GM12878 (cell line): ENCODE results near the gene HYCC1. TPM values are rescaled to one million over a fixed set of nuclear protein-coding genes. Genes with fewer than 3 reads are reported as not detected.
A peak's percentile ranks its signal among the peaks of the same experiment; 100 is the strongest.

ENCODE experiments used
- ATAC-seq: fragments of 200-7000 bp; cut with Tn5 transposase; 3 replicates; pipeline ENCODE4 v1.9.1; 2020; ENCODE audit warnings: mild to moderate bottlenecking, moderate library complexity
- BruUV-seq: library from RNA; stranded (reverse); fragments of 400-500 nt; replicated peaks from 2 replicates; lab custom pipeline; 2021; lab: Mats Ljungman, UMichigan
- CTCF ChIA-PET: fragments of 300-600 bp; sonication (Branson Sonifier 250); formaldehyde crosslinking; extraction: SDS; loops from one replicate; lab custom pipeline; 2021; ENCODE audit warnings: inconsistent platforms; lab: Yijun Ruan, JAX
- POLR2A ChIA-PET: fragments of 350-600 bp; formaldehyde crosslinking; extraction: SDS; loops from one replicate; lab custom pipeline; 2021; ENCODE audit warnings: inconsistent platforms; lab: Charles Lee
- RAD21 ChIA-PET: fragments of 300-600 bp; sonication (Branson Sonifier 250); formaldehyde crosslinking; loops from one replicate; lab custom pipeline; 2023; ENCODE audit warnings: antibody characterized with exemption; ENCODE audit not compliant: unreplicated experiment; lab: Charles Lee
- SMC1A ChIA-PET: fragments of 300-600 bp; sonication (Branson Sonifier 250); formaldehyde crosslinking; loops from one replicate; lab custom pipeline; 2023; ENCODE audit not compliant: unreplicated experiment, uncharacterized antibody; lab: Charles Lee
- DNase-seq: peaks from one replicate; pipeline ENCODE4 v3.0.0-alpha.2; 2011; ENCODE audit warnings: low read depth, low spot score
- FAIRE-seq: peaks from 3 replicates; lab custom pipeline; 2011; peaks lifted over from hg19 to GRCh38; lab: Jason Lieb, UNC
- H2AFZ ChIP-seq: 2 replicates; pipeline ENCODE4 v1.6.0; 2011; ENCODE audit warnings: low read depth, low read length, control low read depth; ENCODE audit not compliant: control insufficient read depth
- H3K27ac ChIP-seq: 2 replicates; pipeline ENCODE4 v1.5.1; 2011; ENCODE audit warnings: control low read depth; ENCODE audit not compliant: control insufficient read depth, insufficient read depth
- H3K27me3 ChIP-seq, 2 experiments: replicated peaks in 1 of 2; 2 replicates each; pipeline versions ENCODE4 v1.6.0 to v1.6.1; 2011; ENCODE audit warnings: low read length in 1 of 2; ENCODE audit not compliant: control insufficient read depth in 2 of 2, insufficient read depth in 2 of 2
- H3K36me3 ChIP-seq, 2 experiments: 2 replicates each; pipeline ENCODE4 v1.5.1; 2011; ENCODE audit warnings: low read length in 1 of 2; ENCODE audit not compliant: control insufficient read depth in 2 of 2, insufficient read depth in 2 of 2
- H3K4me1 ChIP-seq: 2 replicates; pipeline ENCODE4 v1.6.1; 2011; ENCODE audit warnings: mild to moderate bottlenecking, low read length, moderate library complexity, mixed read lengths; ENCODE audit not compliant: control insufficient read depth, insufficient read depth
- H3K4me2 ChIP-seq: 2 replicates; pipeline ENCODE4 v1.6.0; 2011; ENCODE audit warnings: control low read depth; ENCODE audit not compliant: control insufficient read depth, insufficient read depth
- H3K4me3 ChIP-seq: fragments of 200-600 bp; sonication (generic); 2 replicates; pipeline ENCODE4 v1.5.1; 2016
- H3K79me2 ChIP-seq: 2 replicates; pipeline ENCODE4 v1.6.0; 2011; ENCODE audit warnings: low read length; ENCODE audit not compliant: control insufficient read depth, insufficient read depth
- H3K9ac ChIP-seq: 2 replicates; pipeline ENCODE4 v1.8.0; 2011; ENCODE audit warnings: low read length, control low read depth, mixed read lengths; ENCODE audit not compliant: control insufficient read depth, insufficient read depth
- H3K9me3 ChIP-seq: replicated peaks from 3 replicates; pipeline ENCODE4 v1.5.1; 2011; ENCODE audit warnings: mild to moderate bottlenecking, low read length; ENCODE audit not compliant: control insufficient read depth, insufficient read depth
- H4K20me1 ChIP-seq: 2 replicates; pipeline ENCODE4 v1.6.0; 2011; ENCODE audit not compliant: control insufficient read depth, insufficient read depth
- ATF7 ChIP-seq: fragments of 450-650 bp; IDR thresholded peaks from 2 replicates; pipeline ENCODE4 v1.6.1; 2016; ENCODE audit warnings: low read depth, mild to moderate bottlenecking
- BHLHE40 ChIP-seq, 2 experiments: fragments of 450-650 bp in 1 of 2; IDR thresholded peaks; 2 replicates each; pipeline ENCODE4 v1.6.1; 2011 to 2017; ENCODE audit warnings: low read depth in 2 of 2, borderline replicate concordance in 1 of 2, improper control_type of control experiment in 1 of 2, low read length in 1 of 2, mild to moderate bottlenecking in 1 of 2
- CBX3 ChIP-seq: fragments of 200-600 bp; sonication (generic); IDR thresholded peaks from 2 replicates; pipeline ENCODE4 v1.6.1; 2016; ENCODE audit warnings: low read depth, borderline replicate concordance
- CEBPB ChIP-seq, 2 experiments: fragments of 150-350 bp in 1 of 2; IDR thresholded peaks; 2 replicates each; pipeline ENCODE4 v1.6.1; 2012 to 2014; ENCODE audit warnings: low read depth in 2 of 2, low read length in 2 of 2, borderline replicate concordance in 1 of 2, inconsistent platforms in 1 of 2
- ETV6 ChIP-seq, 2 experiments: fragments of 450-650 bp in 1 of 2; IDR thresholded peaks in 1 of 2; conservative IDR thresholded peaks in 1 of 2; 2 replicates each; pipeline ENCODE4 v1.6.1; 2014; ENCODE audit warnings: antibody characterized with exemption in 1 of 2, borderline replicate concordance in 1 of 2, low read depth in 1 of 2, mild to moderate bottlenecking in 1 of 2, moderate library complexity in 1 of 2
- GABPA ChIP-seq: IDR thresholded peaks from 2 replicates; pipeline ENCODE4 v1.6.1; 2014; ENCODE audit warnings: antibody characterized with exemption, low read depth, mild to moderate bottlenecking, inconsistent platforms
- IKZF2 ChIP-seq, 2 experiments: fragments of 450-650 bp; IDR thresholded peaks; 2 replicates each; pipeline ENCODE4 v1.6.1; 2017; ENCODE audit warnings: mild to moderate bottlenecking in 2 of 2, moderate library complexity in 2 of 2
- JUND ChIP-seq: IDR thresholded peaks from 2 replicates; pipeline ENCODE4 v1.6.1; 2012; ENCODE audit warnings: low read depth, mild to moderate bottlenecking, low read length, improper control_type of control experiment, moderate library complexity
- KDM1A ChIP-seq: fragments of 200-600 bp; sonication (generic); IDR thresholded peaks from 2 replicates; pipeline ENCODE4 v1.6.1; 2016; ENCODE audit warnings: borderline replicate concordance
- LARP7 ChIP-seq: fragments of 450-650 bp; IDR thresholded peaks from 2 replicates; pipeline ENCODE4 v1.6.1; 2017; ENCODE audit warnings: mild to moderate bottlenecking
- MTA3 ChIP-seq: IDR thresholded peaks from 2 replicates; pipeline ENCODE4 v1.6.1; 2012; ENCODE audit warnings: low read length, inconsistent platforms, borderline replicate concordance
- NFYB ChIP-seq: IDR thresholded peaks from 2 replicates; pipeline ENCODE4 v1.6.1; 2011; ENCODE audit warnings: low read depth, mild to moderate bottlenecking, low read length, improper control_type of control experiment, moderate library complexity; ENCODE audit not compliant: insufficient read depth
- RAD51 ChIP-seq: fragments of 450-650 bp; IDR thresholded peaks from 2 replicates; pipeline ENCODE4 v1.6.1; 2016; ENCODE audit warnings: moderate library complexity, mild to moderate bottlenecking, inconsistent platforms
- RB1 ChIP-seq: fragments of 450-650 bp; formaldehyde crosslinking; IDR thresholded peaks from 2 replicates; pipeline ENCODE4 v1.6.1; 2017; ENCODE audit warnings: mild to moderate bottlenecking, borderline replicate concordance
- RCOR1 ChIP-seq: conservative IDR thresholded peaks from 2 replicates; pipeline ENCODE4 v1.6.1; 2012; ENCODE audit warnings: low read depth, low read length, improper control_type of control experiment
- ZNF207 ChIP-seq: fragments of 450-650 bp; IDR thresholded peaks from 2 replicates; pipeline ENCODE4 v1.6.1; 2014; ENCODE audit warnings: antibody characterized with exemption, mild to moderate bottlenecking, borderline replicate concordance
- ZNF622 ChIP-seq: fragments of 450-650 bp; IDR thresholded peaks from 2 replicates; pipeline ENCODE4 v1.6.1; 2017; ENCODE audit warnings: mild to moderate bottlenecking, inconsistent platforms
- WGBS: methylation state at CpG from one replicate; pipeline ENCODE4 v1.1.6; 2016; ENCODE audit warnings: low lambda C conversion rate; ENCODE audit not compliant: insufficient replicate concordance, insufficient coverage; ENCODE audit errors: missing lambda C conversion rate; 5-methylcytosine and 5-hydroxymethylcytosine counted together
- in situ Hi-C: fragments of 300-500 bp; cut with MboI; formaldehyde crosslinking; loops from 9 replicates; pipeline ENCODE4 v1.14.3; 2018; ENCODE audit warnings: mixed read lengths
- intact Hi-C: fragments of 100-400 bp; cut with micrococcal nuclease; formaldehyde crosslinking; loops from one replicate; pipeline ENCODE4 v1.14.2; 2022; ENCODE audit not compliant: unreplicated experiment
- polyA plus RNA-seq, 11 experiments: library from polyadenylated mRNA; depleted of rRNA in 4 of 11; unstranded in 6 of 11; stranded (reverse) in 5 of 11; fragments of >200 nt; fragmentation: Nextera tagmentation in 4 of 11; fragmentation: Illumina TruSeq in 1 of 11; extraction: Ambion mirVana in 4 of 11; extraction: Trizol in 1 of 11; gene quantifications; 1 replicate in 1 of 11; 2 replicates in 10 of 11; pipeline versions ENCODE4 v1.2.1 to v1.2.3, GENCODE V29; 2011 to 2016; ENCODE audit warnings: inconsistent platforms in 2 of 11, missing spikeins in 2 of 11, low read depth in 1 of 11
- total RNA-seq, 4 experiments: library from RNA; depleted of rRNA in 3 of 4; stranded (reverse); fragments of >200 nt in 3 of 4; fragmentation: Illumina TruSeq in 1 of 4; extraction: Trizol in 1 of 4; gene quantifications; 2 replicates each; pipeline versions ENCODE4 v1.2.1 to v1.2.3, GENCODE V29; 2013 to 2021
- TF ChIP-seq, protein P1 (sequence below): fragments of 450-650 bp; conservative IDR thresholded peaks from 2 replicates; pipeline ENCODE4 v1.6.1; 2017; ENCODE audit warnings: mild to moderate bottlenecking, moderate library complexity
- TF ChIP-seq, protein P2 (sequence below): fragments of 450-650 bp; IDR thresholded peaks from 2 replicates; pipeline ENCODE4 v1.6.1; 2017; ENCODE audit warnings: low read depth, mild to moderate bottlenecking, moderate library complexity

Gene HYCC1
- total and polyA plus RNA-seq, 10 of the 15 experiments (the other 5 are each of a cell fraction or from before 2014, with no cell fraction given): 8.5 to 62.9 (median 33.1) TPM

DNA sequence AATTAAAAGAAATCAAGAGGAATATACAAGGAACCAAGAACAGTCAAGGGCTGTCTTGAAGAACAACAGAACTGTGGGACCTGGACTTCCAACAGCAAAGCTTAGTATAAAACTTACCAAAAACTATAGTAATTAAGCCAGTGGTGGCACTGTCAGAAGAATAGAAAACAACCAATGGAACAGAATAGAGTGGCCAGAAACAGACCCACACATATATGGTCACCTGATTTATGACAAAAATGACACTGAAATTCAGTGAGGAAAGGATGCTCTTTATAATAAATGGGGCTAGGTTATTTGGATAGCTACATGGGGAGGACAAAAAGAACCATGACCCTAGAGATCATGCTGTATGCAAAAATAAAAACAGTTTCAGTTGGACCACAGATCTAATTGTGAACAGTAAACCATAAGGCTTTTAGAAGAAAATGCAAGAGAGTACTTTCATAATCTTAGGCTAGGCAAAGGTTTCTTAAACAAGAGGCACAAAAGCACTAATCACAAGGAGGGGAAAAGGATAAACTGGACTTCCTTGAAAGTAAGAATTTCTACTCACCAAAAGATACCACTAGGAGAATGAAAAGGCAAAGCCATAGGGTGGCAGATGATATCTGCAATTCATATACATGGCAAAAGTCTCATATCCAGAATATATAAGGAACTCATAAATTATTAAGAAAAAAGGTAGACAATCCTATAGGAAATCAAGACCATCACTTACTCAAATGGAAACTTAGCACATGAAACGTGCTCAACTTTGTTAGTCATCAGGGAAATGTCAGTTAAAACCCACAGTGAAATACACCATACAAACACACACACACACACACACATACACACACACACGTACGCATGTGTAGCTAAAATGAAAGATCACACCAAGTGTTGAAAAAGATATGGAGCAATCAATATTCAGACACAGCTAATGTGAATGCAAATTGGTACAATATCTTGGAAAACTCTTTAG, 20.8 kb downstream of the HYCC1 start:
- FAIRE-seq (peak; percentile 69), DNase-seq (peak; percentile 65), ATAC-seq (peak; percentile 85)
- ChIA-PET CTCF (interaction anchor here (0.7 to 2.2 kb wide), 12 partner anchors 8 to 162 kb away, joined by 3 to 10 read pairs (median 4); no protein-coding TSS in a partner anchor), SMC1A (interaction anchor here (0.9 to 7.3 kb wide), 15 partner anchors 11 to 137 kb away, joined by 3 to 60 read pairs (median 12); no protein-coding TSS in a partner anchor), RAD21 (interaction anchor here (0.8 to 5.4 kb wide), 11 partner anchors 9 to 240 kb away, joined by 3 to 38 read pairs (median 6); no protein-coding TSS in a partner anchor), POLR2A (interaction anchor here (0.8 to 3.1 kb wide), 5 partner anchors 10 to 24 kb away, joined by 3 to 15 read pairs (median 5); partner anchors contain the start of gene HYCC1)
- Histone ChIP-seq H4K20me1 (no peaks in the 10 kb centered on the region), H3K36me3 (peaks cover 0 to 3% of the 10 kb centered on the region in 2 experiments; a peak in 2 of 4 replicates), H3K9me3 (peaks cover 7% of the 10 kb centered on the region; the same call in 2 of the 3 replicates), H2AFZ (no peak overlapping the region), H3K9ac (no peak overlapping the region), H3K4me2 (peak overlapping the region; percentile 68), H3K4me1 (peaks cover 29% of the 10 kb centered on the region), H3K4me3 (peak overlapping the region; percentile 50), H3K79me2 (peaks cover 62% of the 10 kb centered on the region), H3K27me3 (no peaks in the 10 kb centered on the region), H3K27ac (peak overlapping the region; percentile 68)
- BruUV-seq: no TSS peak
- 16% methylated on average over 3 of the region's 3 CpGs for WGBS
- in situ Hi-C loops (no loop called here), intact Hi-C loops (loop anchor here (1.0 kb wide), 1 partner anchor 171 kb away; the partner anchor contains the start of gene TOMM7)
- TF ChIP-seq ZNF207 (no peak), BHLHE40 (IDR thresholded peaks at IDR 0.05; ENCODE audit: borderline replicate concordance in 1 of 2, low read depth in 2 of 2, low read length in 1 of 2) (peak; percentile 86 to 91), MTA3 (peak; percentile 68; the same call in 1 of the 2 replicates), RB1 (no peak), CBX3 (no peak), ETV6 (conservative IDR thresholded peaks at IDR 0.05 in 1 of 2, IDR thresholded peaks at IDR 0.05 in 1 of 2; ENCODE audit: borderline replicate concordance in 1 of 2, low read depth in 1 of 2) (peak in 1 of 2 experiments; percentile 92; a peak in 2 of 4 replicates), IKZF2 (IDR thresholded peaks at IDR 0.05) (peak; percentile 93 to 95; a peak in 3 of 4 replicates), LARP7 (no peak), RAD51 (peak; percentile 42), KDM1A (no peak), ATF7 (peak; percentile 66), RCOR1 (no peak), CEBPB (IDR thresholded peaks at IDR 0.05; ENCODE audit: borderline replicate concordance in 1 of 2, low read depth in 2 of 2, low read length in 2 of 2) (peak in 1 of 2 experiments; percentile 4; a peak in 1 of 4 replicates), GABPA (peak; percentile 33; the same call in 1 of the 2 replicates), NFYB (no peak), JUND (no peak), ZNF622 (no peak)
- TF ChIP-seq, protein P1, sequence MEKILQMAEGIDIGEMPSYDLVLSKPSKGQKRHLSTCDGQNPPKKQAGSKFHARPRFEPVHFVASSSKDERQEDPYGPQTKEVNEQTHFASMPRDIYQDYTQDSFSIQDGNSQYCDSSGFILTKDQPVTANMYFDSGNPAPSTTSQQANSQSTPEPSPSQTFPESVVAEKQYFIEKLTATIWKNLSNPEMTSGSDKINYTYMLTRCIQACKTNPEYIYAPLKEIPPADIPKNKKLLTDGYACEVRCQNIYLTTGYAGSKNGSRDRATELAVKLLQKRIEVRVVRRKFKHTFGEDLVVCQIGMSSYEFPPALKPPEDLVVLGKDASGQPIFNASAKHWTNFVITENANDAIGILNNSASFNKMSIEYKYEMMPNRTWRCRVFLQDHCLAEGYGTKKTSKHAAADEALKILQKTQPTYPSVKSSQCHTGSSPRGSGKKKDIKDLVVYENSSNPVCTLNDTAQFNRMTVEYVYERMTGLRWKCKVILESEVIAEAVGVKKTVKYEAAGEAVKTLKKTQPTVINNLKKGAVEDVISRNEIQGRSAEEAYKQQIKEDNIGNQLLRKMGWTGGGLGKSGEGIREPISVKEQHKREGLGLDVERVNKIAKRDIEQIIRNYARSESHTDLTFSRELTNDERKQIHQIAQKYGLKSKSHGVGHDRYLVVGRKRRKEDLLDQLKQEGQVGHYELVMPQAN: no peak
- TF ChIP-seq, protein P2, sequence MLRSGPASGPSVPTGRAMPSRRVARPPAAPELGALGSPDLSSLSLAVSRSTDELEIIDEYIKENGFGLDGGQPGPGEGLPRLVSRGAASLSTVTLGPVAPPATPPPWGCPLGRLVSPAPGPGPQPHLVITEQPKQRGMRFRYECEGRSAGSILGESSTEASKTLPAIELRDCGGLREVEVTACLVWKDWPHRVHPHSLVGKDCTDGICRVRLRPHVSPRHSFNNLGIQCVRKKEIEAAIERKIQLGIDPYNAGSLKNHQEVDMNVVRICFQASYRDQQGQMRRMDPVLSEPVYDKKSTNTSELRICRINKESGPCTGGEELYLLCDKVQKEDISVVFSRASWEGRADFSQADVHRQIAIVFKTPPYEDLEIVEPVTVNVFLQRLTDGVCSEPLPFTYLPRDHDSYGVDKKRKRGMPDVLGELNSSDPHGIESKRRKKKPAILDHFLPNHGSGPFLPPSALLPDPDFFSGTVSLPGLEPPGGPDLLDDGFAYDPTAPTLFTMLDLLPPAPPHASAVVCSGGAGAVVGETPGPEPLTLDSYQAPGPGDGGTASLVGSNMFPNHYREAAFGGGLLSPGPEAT: peak; percentile 76
